H1 (cell line): ENCODE measurements around the gene MBNL3. TPM values are rescaled to one million over a fixed set of nuclear protein-coding genes. Genes with fewer than 3 reads are reported as not detected.
"Not testable (repeated sequence)": the region's sequence is repeated elsewhere in the genome, so short reads cannot be mapped to it uniquely, and the experiment has no call there.

Source experiments
- CTCF ChIA-PET: fragments of 300-600 bp; sonication (Branson Sonifier 250); formaldehyde crosslinking; loops from one replicate; lab custom pipeline; 2021; ENCODE audit not compliant: partially characterized antibody; lab: Charles Lee
- POLR2A ChIA-PET: fragments of 300-600 bp; sonication (Branson Sonifier 250); formaldehyde crosslinking; loops from one replicate; lab custom pipeline; 2021; ENCODE audit warnings: inconsistent platforms; ENCODE audit not compliant: partially characterized antibody; lab: Charles Lee
- DNase-seq, 2 experiments: peaks; one replicate each; pipeline versions ENCODE4 v3.0.0 to v3.0.0-alpha.2; 2010 to 2022; ENCODE audit warnings: low spot score in 2 of 2, low read depth in 1 of 2, mixed read lengths in 1 of 2
- FAIRE-seq: peaks from 2 replicates; lab custom pipeline; 2011; peaks lifted over from hg19 to GRCh38; lab: Jason Lieb, UNC
- H2AFZ ChIP-seq: 2 replicates; pipeline ENCODE4 v1.8.1; 2012; ENCODE audit warnings: low read length, inconsistent platforms
- H2AK5ac ChIP-seq: 2 replicates; pipeline ENCODE4 v1.6.1; 2013; ENCODE audit warnings: low read depth, low read length
- H2BK120ac ChIP-seq: replicated peaks from 2 replicates; pipeline ENCODE3; 2013; ENCODE audit warnings: low read depth, low read length, inconsistent platforms
- H2BK12ac ChIP-seq: 2 replicates; pipeline ENCODE4 v1.6.1; 2013; ENCODE audit warnings: low read depth, low read length
- H2BK15ac ChIP-seq: 2 replicates; pipeline ENCODE4 v1.6.1; 2013; ENCODE audit warnings: low read length
- H2BK20ac ChIP-seq: 2 replicates; pipeline ENCODE4 v1.6.1; 2013; ENCODE audit warnings: low read length
- H2BK5ac ChIP-seq: 2 replicates; pipeline ENCODE4 v1.6.1; 2013; ENCODE audit warnings: low read depth, low read length
- H3K14ac ChIP-seq: 2 replicates; pipeline ENCODE4 v1.6.1; 2013; ENCODE audit warnings: inconsistent platforms; ENCODE audit not compliant: insufficient read length
- H3K18ac ChIP-seq: 2 replicates; pipeline ENCODE4 v1.6.1; 2013; ENCODE audit warnings: low read length; ENCODE audit errors: extremely low read depth
- H3K23ac ChIP-seq: 2 replicates; pipeline ENCODE4 v1.6.1; 2013; ENCODE audit warnings: inconsistent platforms; ENCODE audit not compliant: insufficient read length
- H3K23me2 ChIP-seq: 2 replicates; pipeline ENCODE4 v1.6.1; 2013; ENCODE audit warnings: low read depth, low read length
- H3K27ac ChIP-seq: 2 replicates; pipeline ENCODE4 v1.6.1; 2011; ENCODE audit warnings: low read depth, low read length, inconsistent platforms
- H3K27me3 ChIP-seq, 4 experiments: replicated peaks in 1 of 4; 1 replicate in 1 of 4; 2 replicates in 3 of 4; pipeline versions ENCODE4 v1.6.1 to v1.8.1; 2011 to 2013; ENCODE audit warnings: low read length in 3 of 4, mild to moderate bottlenecking in 3 of 4, inconsistent platforms in 2 of 4, mixed read lengths in 2 of 4, moderate library complexity in 1 of 4; ENCODE audit not compliant: control insufficient read depth in 3 of 4, insufficient read depth in 3 of 4; ENCODE audit errors: extremely low read depth in 1 of 4
- H3K36me3 ChIP-seq, 4 experiments: 2 replicates each; pipeline versions ENCODE4 v1.6.1 to v1.8.1; 2011 to 2013; ENCODE audit warnings: mild to moderate bottlenecking in 4 of 4, low read length in 3 of 4, moderate library complexity in 2 of 4, control low read depth in 1 of 4, inconsistent platforms in 1 of 4; ENCODE audit not compliant: insufficient read depth in 4 of 4, control insufficient read depth in 2 of 4
- H3K4ac ChIP-seq: replicated peaks from 2 replicates; pipeline ENCODE3; 2013; ENCODE audit warnings: low read length, low read depth, mixed read lengths, inconsistent platforms; ENCODE audit not compliant: insufficient read length
- H3K4me1 ChIP-seq, 4 experiments: replicated peaks in 1 of 4; 1 replicate in 1 of 4; 2 replicates in 3 of 4; pipeline versions ENCODE4 v1.6.1 to v1.8.1; 2011 to 2013; ENCODE audit warnings: low read length in 3 of 4, inconsistent platforms in 2 of 4, mixed read lengths in 1 of 4; ENCODE audit not compliant: insufficient read depth in 4 of 4, control insufficient read depth in 3 of 4
- H3K4me2 ChIP-seq, 2 experiments: 2 replicates each; pipeline versions ENCODE4 v1.6.1 to v1.8.1; 2011 to 2013; ENCODE audit warnings: low read depth in 2 of 2, low read length in 2 of 2, control low read depth in 1 of 2, inconsistent platforms in 1 of 2, mild to moderate bottlenecking in 1 of 2; ENCODE audit not compliant: insufficient read depth in 1 of 2
- H3K4me3 ChIP-seq, 4 experiments: fragments of 200-600, 300-600 bp in 1 of 4; sonication (generic), shearing (Covaris generic), sonication (Bioruptor Twin) in 1 of 4; 2 replicates each; pipeline versions ENCODE4 v1.5.1 to v1.8.1; 2011 to 2016; ENCODE audit warnings: low read length in 4 of 4, low read depth in 3 of 4, control low read depth in 2 of 4, inconsistent platforms in 2 of 4, mild to moderate bottlenecking in 2 of 4, mixed read lengths in 1 of 4, moderate library complexity in 1 of 4; ENCODE audit not compliant: insufficient read depth in 2 of 4; ENCODE audit errors: extremely low read depth in 1 of 4
- H3K56ac ChIP-seq: replicated peaks from 2 replicates; pipeline ENCODE3; 2013; ENCODE audit warnings: low read depth, mild to moderate bottlenecking, mixed read lengths, low read length, inconsistent platforms; ENCODE audit not compliant: insufficient read length
- H3K79me1 ChIP-seq: 2 replicates; pipeline ENCODE4 v1.6.1; 2013; ENCODE audit warnings: low read depth, low read length, control low read depth
- H3K79me2 ChIP-seq, 2 experiments: 2 replicates each; pipeline versions ENCODE4 v1.6.1 to v1.8.1; 2012 to 2013; ENCODE audit warnings: low read length in 2 of 2, mild to moderate bottlenecking in 2 of 2, inconsistent platforms in 1 of 2; ENCODE audit not compliant: insufficient read depth in 2 of 2, control insufficient read depth in 1 of 2
- H3K9ac ChIP-seq, 4 experiments: replicated peaks in 1 of 4; 1 replicate in 1 of 4; 2 replicates in 3 of 4; pipeline versions ENCODE4 v1.6.1 to v1.8.1; 2011 to 2013; ENCODE audit warnings: low read depth in 3 of 4, low read length in 3 of 4, control low read depth in 2 of 4, mild to moderate bottlenecking in 2 of 4, moderate library complexity in 2 of 4, inconsistent platforms in 1 of 4; ENCODE audit errors: extremely low read depth in 1 of 4
- H3K9me3 ChIP-seq, 2 experiments: 2 replicates each; pipeline versions ENCODE4 v1.6.1 to v1.8.1; 2012 to 2013; ENCODE audit warnings: mild to moderate bottlenecking in 2 of 2, moderate library complexity in 2 of 2, control low read depth in 1 of 2, inconsistent platforms in 1 of 2, low read depth in 1 of 2, low read length in 1 of 2, mixed read lengths in 1 of 2; ENCODE audit not compliant: insufficient read depth in 2 of 2
- H4K20me1 ChIP-seq, 2 experiments: replicated peaks in 1 of 2; 2 replicates each; pipeline versions ENCODE3 to v1.8.1; 2011 to 2013; ENCODE audit warnings: inconsistent platforms in 2 of 2, low read length in 2 of 2, mild to moderate bottlenecking in 1 of 2; ENCODE audit not compliant: insufficient read depth in 2 of 2, control insufficient read depth in 1 of 2
- H4K5ac ChIP-seq: 2 replicates; pipeline ENCODE4 v1.6.1; 2013; ENCODE audit warnings: low read length, low read depth, mixed read lengths, inconsistent platforms; ENCODE audit not compliant: insufficient read length
- H4K8ac ChIP-seq: 2 replicates; pipeline ENCODE4 v1.8.0; 2013; ENCODE audit warnings: mild to moderate bottlenecking, moderate library complexity, low read length, inconsistent platforms; ENCODE audit not compliant: insufficient read depth; ENCODE audit errors: extremely low read depth
- H4K91ac ChIP-seq: replicated peaks from 2 replicates; pipeline ENCODE3; 2013; ENCODE audit warnings: low read length, mixed read lengths, inconsistent platforms; ENCODE audit not compliant: insufficient read length
- WGBS, 2 experiments: shearing (Covaris generic) in 1 of 2; methylation state at CpG; one replicate each; pipeline versions ENCODE4 v1.1.6 to v1.1.7; 2013 to 2015; ENCODE audit warnings: low lambda C conversion rate in 2 of 2, mixed read lengths in 2 of 2, inconsistent platforms in 1 of 2, low coverage in 1 of 2, missing lambda C conversion rate in 1 of 2; ENCODE audit not compliant: insufficient replicate concordance in 2 of 2, insufficient coverage in 1 of 2, insufficient read length in 1 of 2; ENCODE audit errors: extremely low coverage in 1 of 2, missing lambda C conversion rate in 1 of 2; 5-methylcytosine and 5-hydroxymethylcytosine counted together
- polyA plus RNA-seq, 7 experiments: library from polyadenylated mRNA; depleted of rRNA in 3 of 7; stranded (reverse) in 5 of 7; unstranded in 2 of 7; fragments of >200 nt in 5 of 7; fragments of 200-250 nt in 2 of 7; gene quantifications; 1 replicate in 5 of 7; 2 replicates in 1 of 7; 4 replicates in 1 of 7; pipeline versions ENCODE4 v1.2.1 to v1.2.3, GENCODE V29; 2011 to 2013; ENCODE audit warnings: missing spikeins in 2 of 7, mixed read lengths in 2 of 7
- total RNA-seq: library from RNA; stranded (reverse); fragmentation: NEBNext Ultra II Directional; extraction: Animal tissue kit (Norgen Biotek cat#: 25700); gene quantifications from 2 replicates; pipeline ENCODE4 v1.2.1, GENCODE V29; 2021

Gene MBNL3
- total and polyA plus RNA-seq, 2 of the 8 experiments (the other 6 are each of a cell fraction or from before 2014, with no cell fraction given), result 3.5 to 4.3 TPM

DNA sequence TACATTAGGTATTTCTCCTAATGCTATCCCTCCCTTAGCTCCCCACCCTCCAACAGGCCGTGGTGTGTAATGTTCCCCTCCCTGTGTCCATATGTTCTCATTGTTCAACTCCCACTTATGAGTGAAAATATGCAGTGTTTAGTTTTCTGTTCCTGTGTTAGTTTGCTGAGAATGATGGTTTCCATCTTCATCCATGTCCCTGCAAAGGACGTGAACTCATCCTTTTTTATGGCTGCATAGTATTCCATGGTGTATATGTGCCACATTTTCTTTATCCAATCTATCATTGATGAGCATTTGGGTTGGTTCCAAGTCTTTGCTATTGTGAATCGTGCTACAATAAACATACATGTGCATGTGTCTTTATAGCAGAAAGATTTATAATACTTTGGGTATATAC is 42.9 kb downstream of the MBNL3 start:
- H3K23ac ChIP-seq, H4K91ac ChIP-seq, H3K4me2 ChIP-seq, H2BK20ac ChIP-seq, H3K23me2 ChIP-seq, H2AFZ ChIP-seq, H3K14ac ChIP-seq, H3K4ac ChIP-seq, H3K4me1 ChIP-seq, POLR2A ChIA-PET, H3K56ac ChIP-seq, H3K4me3 ChIP-seq, H3K36me3 ChIP-seq, FAIRE-seq, H2BK120ac ChIP-seq, H4K20me1 ChIP-seq, H3K9me3 ChIP-seq, H3K79me1 ChIP-seq, H2BK5ac ChIP-seq, H2AK5ac ChIP-seq, H3K27ac ChIP-seq, H4K5ac ChIP-seq, CTCF ChIA-PET, H4K8ac ChIP-seq, H3K18ac ChIP-seq, H3K27me3 ChIP-seq, DNase-seq, H2BK12ac ChIP-seq, H3K79me2 ChIP-seq, H3K9ac ChIP-seq, H2BK15ac ChIP-seq: not testable (repeated sequence)
- WGBS, 2 experiments, result 83% methylated on average over 2 of the region's 3 CpGs; no CpG with 5 or more reads in 1 of the 2 experiments
